HepG2 (cell line): ENCODE results near the gene PHKA1. TPM values are rescaled to one million over a fixed set of nuclear protein-coding genes. Genes with fewer than 3 reads are reported as not detected.
A peak's percentile ranks its signal among the peaks of the same experiment; 100 is the strongest.

ENCODE experiments used
- ATAC-seq: fragments of 200-7000 bp; cut with Tn5 transposase; 3 replicates; pipeline ENCODE4 v1.9.1; 2020; ENCODE audit warnings: mild to moderate bottlenecking, moderate library complexity
- BruUV-seq: library from RNA; stranded (reverse); fragments of 400-500 nt; replicated peaks from 2 replicates; lab custom pipeline; 2021; lab: Mats Ljungman, UMichigan
- CTCF ChIA-PET: fragments of 300-600 bp; formaldehyde crosslinking; extraction: SDS; loops from one replicate; lab custom pipeline; 2021; ENCODE audit warnings: low total read pairs, inconsistent platforms, low intra/inter-chr PET ratio; lab: Yijun Ruan, JAX
- POLR2A ChIA-PET: fragments of 350-600 bp; sonication (Branson Sonifier 250); formaldehyde crosslinking; loops from one replicate; lab custom pipeline; 2020; ENCODE audit warnings: antibody characterized with exemption, inconsistent platforms; lab: Yijun Ruan, JAX
- DNase-seq: peaks from one replicate; pipeline ENCODE4 v3.0.0-alpha.2; 2015; ENCODE audit warnings: low spot score
- FAIRE-seq: peaks from 3 replicates; lab custom pipeline; 2011; peaks lifted over from hg19 to GRCh38; lab: Jason Lieb, UNC
- H2AFZ ChIP-seq: one replicate; pipeline ENCODE4 v1.6.1; 2011; ENCODE audit warnings: low read length, inconsistent platforms
- H3K27ac ChIP-seq: fragments of 300-600 bp; 3 replicates; pipeline ENCODE4 v1.8.0; 2011; ENCODE audit warnings: mixed run types, mild to moderate bottlenecking, mixed read lengths, low read length, inconsistent platforms; ENCODE audit not compliant: insufficient read depth; ENCODE audit errors: extremely low read length
- H3K27me3 ChIP-seq, 2 experiments: fragments of 200-600 bp in 1 of 2; 2 replicates in 1 of 2; 3 replicates in 1 of 2; pipeline versions ENCODE4 v1.6.0 to v1.8.0; 2011; ENCODE audit warnings: low read length in 2 of 2, mild to moderate bottlenecking in 2 of 2, moderate library complexity in 2 of 2, inconsistent platforms in 1 of 2; ENCODE audit not compliant: insufficient read depth in 2 of 2, control insufficient read depth in 1 of 2
- H3K36me3 ChIP-seq, 2 experiments: fragments of 200-600 bp in 1 of 2; replicated peaks in 1 of 2; 2 replicates in 1 of 2; 3 replicates in 1 of 2; pipeline versions ENCODE4 v1.5.1 to v1.8.0; 2011; ENCODE audit warnings: low read length in 2 of 2, inconsistent platforms in 1 of 2; ENCODE audit not compliant: insufficient read depth in 2 of 2, control insufficient read depth in 1 of 2
- H3K4me1 ChIP-seq: 2 replicates; pipeline ENCODE4 v1.5.1; 2012; ENCODE audit warnings: low read length, inconsistent platforms; ENCODE audit not compliant: insufficient read depth
- H3K4me2 ChIP-seq: 2 replicates; pipeline ENCODE4 v1.6.0; 2011; ENCODE audit warnings: low read depth, low read length, inconsistent platforms
- H3K4me3 ChIP-seq, 3 experiments: fragments of 200-600 bp in 1 of 3; sonication (generic), shearing (Covaris generic) in 1 of 3; replicated peaks in 1 of 3; 2 replicates each; pipeline ENCODE4 v1.5.1; 2011 to 2016; ENCODE audit warnings: low read length in 3 of 3, inconsistent platforms in 2 of 3, low read depth in 2 of 3, mild to moderate bottlenecking in 2 of 3, control low read depth in 1 of 3, mixed read lengths in 1 of 3; ENCODE audit not compliant: insufficient read depth in 1 of 3
- H3K79me2 ChIP-seq: one replicate; pipeline ENCODE4 v1.6.1; 2011; ENCODE audit warnings: low read length, inconsistent platforms; ENCODE audit not compliant: insufficient read depth
- H3K9ac ChIP-seq: 2 replicates; pipeline ENCODE4 v1.6.0; 2011; ENCODE audit warnings: mild to moderate bottlenecking, low read depth, low read length, inconsistent platforms; ENCODE audit not compliant: insufficient read depth
- H3K9me3 ChIP-seq: 2 replicates; pipeline ENCODE4 v1.5.1; 2012; ENCODE audit warnings: mild to moderate bottlenecking, low read length
- H4K20me1 ChIP-seq: 2 replicates; pipeline ENCODE4 v1.6.0; 2011; ENCODE audit warnings: inconsistent platforms, mild to moderate bottlenecking, low read length, moderate library complexity; ENCODE audit not compliant: insufficient read depth
- ATF5 ChIP-seq: sonication (generic); formaldehyde crosslinking; IDR thresholded peaks from 2 replicates; pipeline ENCODE4 v1.4.0; 2020; ENCODE audit warnings: mild to moderate bottlenecking, low read depth, missing genetic modification reagents
- CBFB ChIP-seq: sonication (generic); formaldehyde crosslinking; IDR thresholded peaks from 2 replicates; pipeline ENCODE4 v1.4.0; 2020; ENCODE audit warnings: missing genetic modification reagents
- FOXC1 ChIP-seq: sonication (generic); formaldehyde crosslinking; IDR thresholded peaks from 2 replicates; pipeline ENCODE4 v1.8.0; 2022; ENCODE audit warnings: mild to moderate bottlenecking, missing genetic modification reagents, borderline replicate concordance
- GFI1 ChIP-seq: sonication (generic); formaldehyde crosslinking; IDR thresholded peaks from 2 replicates; pipeline ENCODE4 v1.5.0; 2020; ENCODE audit warnings: missing genetic modification reagents, mild to moderate bottlenecking, borderline replicate concordance
- IKZF4 ChIP-seq: sonication (generic); formaldehyde crosslinking; IDR thresholded peaks from 2 replicates; pipeline ENCODE4 v1.5.1; 2020; ENCODE audit warnings: borderline replicate concordance, mild to moderate bottlenecking, low read depth, missing genetic modification reagents; ENCODE audit errors: not compliant biosample characterization
- KDM6A ChIP-seq: IDR thresholded peaks from 2 replicates; pipeline ENCODE4 v1.6.1; 2016; ENCODE audit warnings: low read depth
- KLF15 ChIP-seq: sonication (generic); formaldehyde crosslinking; IDR thresholded peaks from 2 replicates; pipeline ENCODE4 v1.8.1; 2023; ENCODE audit warnings: borderline replicate concordance, mild to moderate bottlenecking, inconsistent platforms, missing genetic modification reagents, mixed read lengths
- KMT2B ChIP-seq: IDR thresholded peaks from 2 replicates; pipeline ENCODE4 v1.6.1; 2016; ENCODE audit warnings: missing genetic modification reagents, missing compliant biosample characterization
- MXD3 ChIP-seq: IDR thresholded peaks from 2 replicates; pipeline ENCODE4 v1.6.1; 2016; ENCODE audit warnings: mild to moderate bottlenecking, missing biosample characterization, missing genetic modification reagents
- STAT5B ChIP-seq: sonication (generic); formaldehyde crosslinking; IDR thresholded peaks from 2 replicates; pipeline ENCODE4 v1.4.0; 2020; ENCODE audit warnings: missing genetic modification reagents
- TIGD3 ChIP-seq: sonication (generic); formaldehyde crosslinking; IDR thresholded peaks from 2 replicates; pipeline ENCODE4 v1.5.1; 2020; ENCODE audit warnings: mild to moderate bottlenecking, missing genetic modification reagents, borderline replicate concordance
- WIZ ChIP-seq: sonication (generic); formaldehyde crosslinking; IDR thresholded peaks from 2 replicates; pipeline ENCODE4 v1.5.1; 2020; ENCODE audit warnings: mild to moderate bottlenecking, missing genetic modification reagents
- ZFP36 ChIP-seq: fragments of 150-350 bp; IDR thresholded peaks from 2 replicates; pipeline ENCODE4 v1.6.1; 2018; ENCODE audit warnings: borderline replicate concordance, low read length, low read depth; ENCODE audit not compliant: partially characterized antibody
- ZFY ChIP-seq: sonication (generic); formaldehyde crosslinking; IDR thresholded peaks from 2 replicates; pipeline ENCODE4 v1.4.0; 2020; ENCODE audit warnings: missing genetic modification reagents
- ZNF567 ChIP-seq: sonication (generic); formaldehyde crosslinking; IDR thresholded peaks from 2 replicates; pipeline ENCODE4 v1.8.1; 2023; ENCODE audit warnings: mild to moderate bottlenecking, missing genetic modification reagents, borderline replicate concordance
- ZNF709 ChIP-seq: sonication (generic); formaldehyde crosslinking; IDR thresholded peaks from 2 replicates; pipeline ENCODE4 v1.5.0; 2020; ENCODE audit warnings: mild to moderate bottlenecking, missing genetic modification reagents
- WGBS: methylation state at CpG from one replicate; pipeline ENCODE4 v1.1.6; 2017; ENCODE audit warnings: low lambda C conversion rate; 5-methylcytosine and 5-hydroxymethylcytosine counted together
- in situ Hi-C: cut with HindIII; loops from 2 replicates; pipeline ENCODE4 v1.10.0; 2017; ENCODE audit warnings: low pct_unique_long_range_greater_than_20kb; ENCODE audit not compliant: extremely low pct_ligation_motif_present
- intact Hi-C: fragments of 100-400 bp; cut with micrococcal nuclease; formaldehyde crosslinking; loops from one replicate; pipeline ENCODE4 v1.10.0; 2022; ENCODE audit not compliant: unreplicated experiment
- polyA plus RNA-seq, 8 experiments: library from polyadenylated mRNA; depleted of rRNA in 3 of 8; stranded (reverse) in 7 of 8; unstranded in 1 of 8; fragments of >200 nt; fragmentation: Illumina TruSeq in 4 of 8; extraction: Trizol in 4 of 8; gene quantifications; 2 replicates each; pipeline versions ENCODE4 v1.2.1 to v1.2.3, GENCODE V29; 2011 to 2016; ENCODE audit warnings: low read depth in 4 of 8, missing spikeins in 1 of 8, mixed read lengths in 1 of 8; ENCODE audit not compliant: insufficient read depth in 1 of 8
- total RNA-seq, 5 experiments: library from RNA; depleted of rRNA; stranded (reverse); fragments of >200 nt; fragmentation: Illumina TruSeq; extraction: Trizol; gene quantifications; 2 replicates each; pipeline ENCODE4 v1.2.3, GENCODE V29; 2016; ENCODE audit warnings: low read depth in 1 of 5
- TF ChIP-seq, protein P1 (sequence below): sonication (generic); formaldehyde crosslinking; IDR thresholded peaks from 2 replicates; pipeline ENCODE4 v1.8.1; 2023; ENCODE audit warnings: mild to moderate bottlenecking, missing genetic modification reagents, borderline replicate concordance
- TF ChIP-seq, protein P2 (sequence below): sonication (generic); formaldehyde crosslinking; IDR thresholded peaks from 2 replicates; pipeline ENCODE4 v1.5.0; 2020; ENCODE audit warnings: missing genetic modification reagents, mild to moderate bottlenecking, borderline replicate concordance

PHKA1 gene
- total and polyA plus RNA-seq, 2 of the 13 experiments (the other 11 are each of a cell fraction or from before 2014, with no cell fraction given) = 5.4 to 6.6 TPM

GRCh38 chrX:72569786-72570185 is 144.3 kb downstream of the PHKA1 start:
- Histone ChIP-seq H3K79me2 (peaks cover 6% of the 10 kb centered on the region), H3K9me3 (no peaks in the 10 kb centered on the region), H2AFZ (no peak overlapping the region), H4K20me1 (no peaks in the 10 kb centered on the region), H3K27ac (no peak overlapping the region), H3K36me3 (peaks cover 0 to 18% of the 10 kb centered on the region in 2 experiments; a peak in 1 of 5 replicates), H3K4me1 (no peaks in the 10 kb centered on the region), H3K4me3 (no peak overlapping the region), H3K4me2 (no peak overlapping the region), H3K9ac (no peak overlapping the region), H3K27me3 (no peaks in the 10 kb centered on the region)
- POLR2A ChIA-PET = no interaction called here
- TF ChIP-seq MXD3 (CRISPR knock-in tag) (no peak), ATF5 (CRISPR knock-in tag) (no peak), ZNF709 (CRISPR knock-in tag) (no peak), GFI1 (no peak), KLF15 (no peak), KDM6A (no peak), TIGD3 (CRISPR knock-in tag) (no peak), ZNF567 (no peak), FOXC1 (CRISPR knock-in tag) (no peak), WIZ (CRISPR knock-in tag) (no peak), CBFB (CRISPR knock-in tag) (no peak), ZFP36 (no peak), STAT5B (CRISPR knock-in tag) (no peak), KMT2B (CRISPR knock-in tag) (no peak), ZFY (CRISPR knock-in tag) (no peak), IKZF4 (CRISPR knock-in tag) (no peak)
- TF ChIP-seq, protein P1, sequence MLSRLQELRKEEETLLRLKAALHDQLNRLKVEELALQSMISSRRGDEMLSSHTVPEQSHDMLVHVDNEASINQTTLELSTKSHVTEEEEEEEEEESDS (CRISPR knock-in tag) = no peak
- TF ChIP-seq, protein P2, sequence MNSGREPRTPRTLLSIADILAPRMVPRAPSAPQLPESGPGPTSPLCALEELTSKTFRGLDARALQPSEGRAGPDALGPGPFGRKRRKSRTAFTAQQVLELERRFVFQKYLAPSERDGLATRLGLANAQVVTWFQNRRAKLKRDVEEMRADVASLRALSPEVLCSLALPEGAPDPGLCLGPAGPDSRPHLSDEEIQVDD (CRISPR knock-in tag) = no peak
- CTCF ChIA-PET = no interaction called here
- in situ Hi-C loops = no loop called here
- BruUV-seq = no TSS peak
- intact Hi-C loops = no loop called here
- DNase-seq (no peak), ATAC-seq (no peak), FAIRE-seq (peak; percentile 30)
- 85% methylated on average over 2 of the region's 2 CpGs for WGBS
